K562 (cell line): Measurements from ENCODE around the gene GPAT3. TPM values are rescaled to one million over a fixed set of nuclear protein-coding genes. Genes with fewer than 3 reads are reported as not detected.

Source experiments
- ARID2 ChIP-seq: fragments of 450-650 bp; IDR thresholded peaks from 2 replicates; pipeline ENCODE4 v1.6.1; 2017; ENCODE audit warnings: antibody characterized with exemption, mild to moderate bottlenecking
- ARNT ChIP-seq, 2 experiments: fragments of 450-650 bp; IDR thresholded peaks; 2 replicates each; pipeline ENCODE4 v1.6.1; 2016; ENCODE audit warnings: mild to moderate bottlenecking in 1 of 2
- ASH1L ChIP-seq: fragments of 450-650 bp; IDR thresholded peaks from 2 replicates; pipeline ENCODE4 v1.6.1; 2018; ENCODE audit warnings: borderline replicate concordance, mild to moderate bottlenecking, low read depth; ENCODE audit not compliant: partially characterized antibody
- BRD4 ChIP-seq: fragments of 200-600 bp; sonication (generic); IDR thresholded peaks from 2 replicates; pipeline ENCODE4 v1.6.1; 2017; ENCODE audit warnings: inconsistent platforms
- CEBPG ChIP-seq, 3 experiments: fragments of 200-800 bp in 1 of 3; sonication (Bioruptor generic) in 1 of 3; sonication (generic) in 1 of 3; formaldehyde crosslinking in 1 of 3; IDR thresholded peaks in 2 of 3; conservative IDR thresholded peaks in 1 of 3; 2 replicates each; pipeline versions ENCODE4 v1.6.1 to v1.8.0; 2016 to 2022; ENCODE audit warnings: missing compliant biosample characterization in 2 of 3, missing genetic modification characterization in 2 of 3, mild to moderate bottlenecking in 1 of 3, missing genetic modification reagents in 1 of 3
- CTCF ChIP-seq, 3 experiments: IDR thresholded peaks in 2 of 3; conservative IDR thresholded peaks in 1 of 3; 2 replicates each; pipeline ENCODE4 v1.5.1; 2011 to 2012; ENCODE audit warnings: low read length in 3 of 3, mild to moderate bottlenecking in 3 of 3, control low read depth in 2 of 3, improper control_type of control experiment in 1 of 3, inconsistent platforms in 1 of 3, low read depth in 1 of 3, mixed read lengths in 1 of 3, moderate library complexity in 1 of 3; ENCODE audit not compliant: insufficient read depth in 2 of 3
- E2F4 ChIP-seq: sonication (generic); formaldehyde crosslinking; IDR thresholded peaks from 2 replicates; pipeline ENCODE4 v1.8.0; 2022; ENCODE audit warnings: mild to moderate bottlenecking, low read depth, missing genetic modification reagents
- FOSL1 ChIP-seq: fragments of 200-800 bp; sonication (Bioruptor generic); conservative IDR thresholded peaks from 2 replicates; pipeline ENCODE4 v1.6.1; 2016; ENCODE audit warnings: missing genetic modification characterization, missing compliant biosample characterization
- GABPA ChIP-seq: fragments of 200-800 bp; sonication (Bioruptor generic); conservative IDR thresholded peaks from 2 replicates; pipeline ENCODE4 v1.6.1; 2016; ENCODE audit warnings: low read depth, missing genetic modification characterization, missing compliant biosample characterization
- GABPB2 ChIP-seq: fragments of 250-450 bp; sonication (Bioruptor Pico); conservative IDR thresholded peaks from 2 replicates; pipeline ENCODE4 v1.5.1; 2021; ENCODE audit warnings: mild to moderate bottlenecking
- KLF16 ChIP-seq: IDR thresholded peaks from 2 replicates; pipeline ENCODE4 v1.6.1; 2016; ENCODE audit warnings: antibody characterized with exemption
- MAFG ChIP-seq: fragments of 450-650 bp; conservative IDR thresholded peaks from 2 replicates; pipeline ENCODE4 v1.6.1; 2016; ENCODE audit warnings: missing genetic modification characterization, missing compliant biosample characterization
- MAFK ChIP-seq: IDR thresholded peaks from 2 replicates; pipeline ENCODE4 v1.6.1; 2011; ENCODE audit warnings: low read length, improper control_type of control experiment
- MAZ ChIP-seq, 2 experiments: fragments of 450-650 bp in 1 of 2; sonication (generic) in 1 of 2; formaldehyde crosslinking; IDR thresholded peaks in 1 of 2; conservative IDR thresholded peaks in 1 of 2; 2 replicates each; pipeline versions ENCODE4 v1.4.0 to v1.5.0; 2020; ENCODE audit warnings: mild to moderate bottlenecking in 1 of 2, missing genetic modification reagents in 1 of 2
- NRF1 ChIP-seq, 2 experiments: fragments of 450-650 bp; IDR thresholded peaks in 1 of 2; conservative IDR thresholded peaks in 1 of 2; 2 replicates each; pipeline ENCODE4 v1.6.1; 2014; ENCODE audit warnings: mild to moderate bottlenecking in 2 of 2
- PHF20 ChIP-seq: fragments of 450-650 bp; IDR thresholded peaks from 2 replicates; pipeline ENCODE4 v1.6.1; 2018; ENCODE audit not compliant: partially characterized antibody
- TRIM28 ChIP-seq: fragments of 450-650 bp; IDR thresholded peaks from 2 replicates; pipeline ENCODE4 v1.6.1; 2017
- ZBED1 ChIP-seq: IDR thresholded peaks from 2 replicates; pipeline ENCODE4 v1.6.1; 2014
- ZBTB33 ChIP-seq: sonication (generic); formaldehyde crosslinking; IDR thresholded peaks from 2 replicates; pipeline ENCODE4 v1.8.1; 2023; ENCODE audit warnings: mild to moderate bottlenecking, missing genetic modification reagents
- ZBTB7A ChIP-seq: IDR thresholded peaks from 2 replicates; pipeline ENCODE4 v1.6.1; 2011; ENCODE audit warnings: low read depth, mild to moderate bottlenecking, low read length, moderate library complexity, borderline replicate concordance; ENCODE audit not compliant: control insufficient read depth
- ZNF551 ChIP-seq: fragments of 250-450 bp; sonication (Bioruptor Pico); IDR thresholded peaks from 2 replicates; pipeline ENCODE4 v1.5.0; 2021; ENCODE audit warnings: mild to moderate bottlenecking, moderate library complexity
- polyA plus RNA-seq, 8 experiments: library from polyadenylated mRNA; depleted of rRNA in 4 of 8; stranded (reverse) in 5 of 8; unstranded in 3 of 8; fragments of >200 nt; fragmentation: Nextera tagmentation in 2 of 8; fragmentation: Illumina TruSeq in 1 of 8; extraction: Ambion mirVana in 2 of 8; extraction: Trizol in 1 of 8; gene quantifications; 2 replicates each; pipeline versions ENCODE4 v1.2.1 to v1.2.3, GENCODE V29; 2011 to 2014; ENCODE audit warnings: inconsistent platforms in 1 of 8, missing spikeins in 1 of 8
- total RNA-seq, 7 experiments: library from RNA; depleted of rRNA in 6 of 7; stranded (reverse); fragments of >200 nt in 6 of 7; fragmentation: Illumina TruSeq in 2 of 7; extraction: Trizol in 2 of 7; gene quantifications; 2 replicates each; pipeline versions ENCODE4 v1.2.1 to v1.2.3, GENCODE V29; 2011 to 2021; ENCODE audit warnings: low replicate concordance in 1 of 7

The GPAT3 gene
- total and polyA plus RNA-seq, 9 of the 15 experiments (the other 6 are each of a cell fraction or from before 2014, with no cell fraction given): 4.1 to 16.1 (median 13.1) TPM

- no peak for TF ChIP-seq PHF20
- peak; percentile 63 to 94 (median 74); a peak in 5 of 6 replicates for TF ChIP-seq CTCF (IDR thresholded peaks at IDR 0.05 in 2 of 3, conservative IDR thresholded peaks at IDR 0.05 in 1 of 3; ENCODE audit: insufficient read depth in 2 of 3, low read depth in 1 of 3, low read length in 3 of 3)
- peak in 1 of 2 experiments; percentile 67; a peak in 2 of 4 replicates for TF ChIP-seq MAZ (CRISPR knock-in tag; conservative IDR thresholded peaks at IDR 0.05 in 1 of 2, IDR thresholded peaks at IDR 0.05 in 1 of 2)
- no peak for TF ChIP-seq ZNF551
- TF ChIP-seq ZBTB33 (CRISPR knock-in tag): no peak
- no peak for TF ChIP-seq GABPB2
- no peak for TF ChIP-seq ZBTB7A
- 0 out of 2 replicates have a peak, but pooled peaks have one; percentile 13 for TF ChIP-seq TRIM28
- 0 out of 2 replicates have a peak, but pooled peaks have one; percentile 12 for TF ChIP-seq KLF16
- no peak for TF ChIP-seq ASH1L
- 0 out of 2 replicates have a peak, but pooled peaks have one; percentile 9 for TF ChIP-seq MAFK
- TF ChIP-seq MAFG (tag): 0 out of 2 replicates have a peak, but pooled peaks have one; percentile 41
- no peak for TF ChIP-seq E2F4 (CRISPR knock-in tag)
- 0 out of 4 replicates have a peak, but pooled peaks of 1 of the 2 experiments have one; percentile 73 for TF ChIP-seq ARNT (IDR thresholded peaks at IDR 0.05)
- no peak for TF ChIP-seq CEBPG (CRISPR knock-in tag; IDR thresholded peaks at IDR 0.05)
- 0 out of 4 replicates have a peak, but pooled peaks of 1 of the 2 experiments have one; percentile 26 for TF ChIP-seq CEBPG (tag; conservative IDR thresholded peaks at IDR 0.05 in 1 of 2, IDR thresholded peaks at IDR 0.05 in 1 of 2)
- no peak for TF ChIP-seq ZBED1
- no peak for TF ChIP-seq NRF1 (conservative IDR thresholded peaks at IDR 0.05 in 1 of 2, IDR thresholded peaks at IDR 0.05 in 1 of 2)
- 0 out of 2 replicates have a peak, but pooled peaks have one; percentile 11 for TF ChIP-seq FOSL1 (tag)
- peak; percentile 78 for TF ChIP-seq ARID2
- TF ChIP-seq BRD4: no peak
- no peak for TF ChIP-seq GABPA (tag)
Measured at GRCh38 chr4:83639849-83640493, 104.1 kb downstream of the GPAT3 start (continued).
